ENCODE measurements around the gene C6orf136.

Gene C6orf136

GRCh38 chr6:30615958-30616810 is 30.7 kb upstream of the C6orf136 start:
- no peak for DNase-seq (ENCODE audit: low read depth in 2 of 2, low spot score in 1 of 2)

- peak; percentile 94 to 98 for DNase-seq (ENCODE audit: low read depth in 2 of 2, low spot score in 1 of 2)
Measured at GRCh38 chr6:30616811-30617564, 29.9 kb upstream of the C6orf136 start, which contains the start of gene PPP1R10. TSS of gene PPP1R10 (minus strand) at chr6:30617243. CDS start at chr6:30609944, 7,299 bp downstream.

GRCh38 chr6:30617565-30618269 is 29.2 kb upstream of the C6orf136 start, which contains the start of gene MRPS18B:
TSS of gene MRPS18B (plus strand) at chr6:30617840. CDS start at chr6:30617866, 26 bp downstream.
- DNase-seq (ENCODE audit: low read depth in 2 of 2, low spot score in 1 of 2) = peak; percentile 96 to 98

GRCh38 chr6:30618270-30618797 is 28.6 kb upstream of the C6orf136 start:
- no peak for DNase-seq (ENCODE audit: low read depth in 2 of 2, low spot score in 1 of 2)

- DNase-seq (ENCODE audit: low read depth in 2 of 2, low spot score in 1 of 2) = no peak
Measured at GRCh38 chr6:30619561-30619960, 27.4 kb upstream of the C6orf136 start.

- DNase-seq (ENCODE audit: low read depth in 2 of 2, low spot score in 1 of 2) = no peak
Measured at GRCh38 chr6:30625511-30625910, 21.4 kb upstream of the C6orf136 start.

GRCh38 chr6:30626484-30627366 is 20.2 kb upstream of the C6orf136 start, which contains the start of gene ATAT1:
TSS of gene ATAT1 (plus strand) at chr6:30626874.
- peak; percentile 75 to 82 for DNase-seq (ENCODE audit: low read depth in 2 of 2, low spot score in 1 of 2)

GRCh38 chr6:30635834-30636233 is 11.1 kb upstream of the C6orf136 start:
- DNase-seq (ENCODE audit: low read depth in 2 of 2, low spot score in 1 of 2) = no peak

GRCh38 chr6:30640481-30640880 is 6.5 kb upstream of the C6orf136 start:
- DNase-seq (ENCODE audit: low read depth in 2 of 2, low spot score in 1 of 2) = no peak

GRCh38 chr6:30641048-30641447 is 5.9 kb upstream of the C6orf136 start:
- DNase-seq (ENCODE audit: low read depth in 2 of 2, low spot score in 1 of 2) = no peak

GRCh38 chr6:30643656-30644055 is 3.3 kb upstream of the C6orf136 start:
- DNase-seq (ENCODE audit: low read depth in 2 of 2, low spot score in 1 of 2) = no peak

- no peak for DNase-seq (ENCODE audit: low read depth in 2 of 2, low spot score in 1 of 2)
Measured at GRCh38 chr6:30644769-30645168, 2.2 kb upstream of the C6orf136 start.

- DNase-seq (ENCODE audit: low read depth in 2 of 2, low spot score in 1 of 2) = no peak
Measured at GRCh38 chr6:30645989-30646388, 944 bp upstream of the C6orf136 start.

- DNase-seq (ENCODE audit: low read depth in 2 of 2, low spot score in 1 of 2) = peak; percentile 47 to 50
Measured at GRCh38 chr6:30647242-30648116, 546 bp downstream of the C6orf136 start.

- DNase-seq (ENCODE audit: low read depth in 2 of 2, low spot score in 1 of 2) = no peak
Measured at GRCh38 chr6:30651143-30651542, 4.2 kb downstream of the C6orf136 start.

GRCh38 chr6:30654798-30655742 is 8.1 kb downstream of the C6orf136 start:
- no peak for DNase-seq (ENCODE audit: low read depth in 2 of 2, low spot score in 1 of 2)

- DNase-seq (ENCODE audit: low read depth in 2 of 2, low spot score in 1 of 2) = no peak
Measured at GRCh38 chr6:30655743-30656094, 8.8 kb downstream of the C6orf136 start.

GRCh38 chr6:30656513-30656912 is 9.6 kb downstream of the C6orf136 start:
- DNase-seq (ENCODE audit: low read depth in 2 of 2, low spot score in 1 of 2) = no peak
